Non-pigmented ciliary epithelial cell (primary cell): Measurements from ENCODE around the gene UBA1.

Experiments used
- DNase-seq: peaks from one replicate; pipeline ENCODE4 v3.0.0-alpha.2; 2010; ENCODE audit warnings: low read depth

Gene UBA1

DNA sequence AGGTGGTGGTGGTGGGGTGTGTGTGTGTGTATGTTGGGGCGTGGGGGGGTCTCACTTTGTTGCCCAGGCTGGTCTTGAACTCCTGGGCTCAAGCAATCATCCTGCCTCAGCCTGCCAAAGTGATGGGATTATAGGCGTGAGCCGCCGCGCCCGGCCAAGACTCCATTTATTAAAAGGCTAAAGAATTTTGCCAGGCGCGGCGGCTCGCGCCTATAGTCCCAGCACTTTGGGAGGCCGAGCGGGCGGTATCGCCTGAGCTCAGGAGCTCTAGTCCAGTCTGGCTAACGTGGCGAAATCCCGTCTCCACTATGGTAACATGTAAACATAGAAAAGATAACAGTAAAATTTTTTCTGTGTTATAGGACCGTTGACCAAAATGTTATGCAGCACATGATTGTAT lies 3.7 kb upstream of the UBA1 start:
- DNase-seq, result no peak

GRCh38 chrX:47190445-47191269 lies 3.0 kb upstream of the UBA1 start:
- peak; percentile 67 for DNase-seq

GRCh38 chrX:47191331-47191730 lies 2.3 kb upstream of the UBA1 start:
- no peak for DNase-seq

DNA sequence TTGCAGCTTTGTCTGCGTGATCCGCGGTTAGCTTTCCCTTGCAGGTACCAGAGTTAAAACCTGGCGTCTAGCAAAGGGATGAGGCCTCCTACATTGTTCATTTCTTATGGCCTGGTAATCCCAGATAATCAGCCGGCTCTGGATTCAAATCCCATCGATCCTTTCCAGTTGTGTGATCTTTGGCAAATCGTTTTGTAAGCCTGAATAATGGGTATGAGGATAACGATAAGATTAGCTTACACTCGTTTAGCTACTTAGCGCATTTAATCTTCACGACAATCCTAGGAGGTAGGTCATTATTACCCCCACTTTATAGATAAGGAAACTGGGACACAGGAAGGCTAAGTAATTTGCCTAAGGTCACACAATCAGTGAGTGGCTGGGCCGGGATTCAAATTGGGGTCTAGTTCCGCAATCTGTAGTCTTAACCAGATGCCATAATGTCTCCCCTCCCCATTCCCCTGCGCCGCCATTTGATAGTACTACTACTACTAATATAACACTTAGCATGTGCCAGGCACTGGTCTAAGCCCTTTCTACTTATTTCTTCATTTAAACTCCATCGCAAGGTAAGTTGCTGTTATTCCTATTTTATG lies 1.7 kb upstream of the UBA1 start:
- no peak for DNase-seq

GRCh38 chrX:47194194-47194787 lies 662 bp downstream of the UBA1 start:
- no peak for DNase-seq

- DNase-seq, result no peak
Measured at GRCh38 chrX:47196098-47196497, 2.5 kb downstream of the UBA1 start.

- DNase-seq, result no peak
Measured at GRCh38 chrX:47197526-47197925, 3.9 kb downstream of the UBA1 start.

- no peak for DNase-seq
Measured at GRCh38 chrX:47198026-47198686, 4.5 kb downstream of the UBA1 start.

DNA sequence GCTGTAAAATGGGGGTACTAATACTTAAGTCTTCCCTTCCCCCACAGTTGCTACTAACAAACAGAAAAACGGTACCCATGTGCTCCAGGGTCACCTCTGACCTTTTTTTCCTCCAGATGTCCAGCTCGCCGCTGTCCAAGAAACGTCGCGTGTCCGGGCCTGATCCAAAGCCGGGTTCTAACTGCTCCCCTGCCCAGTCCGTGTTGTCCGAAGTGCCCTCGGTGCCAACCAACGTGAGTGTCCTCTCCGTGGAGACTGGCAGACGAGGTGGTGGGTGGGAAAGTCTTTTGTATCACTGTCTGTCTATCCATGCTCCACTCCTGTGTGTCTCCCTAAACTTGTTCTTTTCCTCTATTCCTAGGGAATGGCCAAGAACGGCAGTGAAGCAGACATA lies 5.1 kb downstream of the UBA1 start:
- DNase-seq, result no peak

DNA sequence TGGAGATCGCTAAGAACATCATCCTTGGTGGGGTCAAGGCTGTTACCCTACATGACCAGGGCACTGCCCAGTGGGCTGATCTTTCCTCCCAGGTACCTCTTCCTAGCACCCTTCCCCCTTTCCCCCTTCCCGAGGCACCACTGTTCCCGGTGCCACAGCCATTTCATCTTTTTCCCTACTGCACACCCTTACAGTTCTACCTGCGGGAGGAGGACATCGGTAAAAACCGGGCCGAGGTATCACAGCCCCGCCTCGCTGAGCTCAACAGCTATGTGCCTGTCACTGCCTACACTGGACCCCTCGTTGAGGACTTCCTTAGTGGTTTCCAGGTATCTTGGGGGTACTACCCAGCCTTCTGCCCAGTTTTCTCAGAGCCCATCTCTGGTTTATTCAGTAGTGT lies 5.7 kb downstream of the UBA1 start:
- DNase-seq, result no peak

DNA sequence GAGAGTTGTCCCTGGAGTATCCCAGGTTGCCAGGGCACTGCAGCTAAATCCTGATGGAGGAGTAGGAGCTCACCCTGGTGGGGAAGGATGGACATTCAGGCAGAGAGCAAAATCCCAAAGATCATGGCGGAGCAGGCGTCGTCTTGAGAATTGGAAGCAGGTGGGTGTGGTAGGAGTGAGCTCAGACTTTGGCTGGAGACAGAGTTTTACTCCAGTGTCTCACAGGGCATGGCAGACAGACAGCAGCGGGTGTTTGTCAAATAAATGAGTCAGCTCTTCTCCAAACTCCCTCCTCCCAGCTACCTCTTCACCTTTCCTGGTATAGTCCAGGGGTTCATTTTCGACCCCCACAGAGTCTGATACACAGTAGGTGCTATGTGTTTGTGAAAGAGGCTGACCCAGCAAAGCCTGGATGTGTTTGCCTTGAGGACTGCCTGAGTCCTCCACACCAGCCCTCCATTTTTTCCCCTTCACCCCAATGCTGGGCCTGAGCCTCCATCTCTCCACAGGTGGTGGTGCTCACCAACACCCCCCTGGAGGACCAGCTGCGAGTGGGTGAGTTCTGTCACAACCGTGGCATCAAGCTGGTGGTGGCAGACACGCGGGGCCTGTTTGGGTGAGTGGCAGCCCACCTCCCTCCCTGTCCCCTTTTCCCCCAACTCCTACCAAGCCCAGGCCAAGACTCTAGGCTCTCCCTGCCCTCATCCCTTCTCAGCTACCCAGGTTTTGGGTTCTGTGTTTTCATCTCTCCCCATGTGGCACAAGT lies 6.9 kb downstream of the UBA1 start:
- DNase-seq, result no peak

- DNase-seq, result no peak
Measured at GRCh38 chrX:47201345-47201944, 7.8 kb downstream of the UBA1 start.

DNA sequence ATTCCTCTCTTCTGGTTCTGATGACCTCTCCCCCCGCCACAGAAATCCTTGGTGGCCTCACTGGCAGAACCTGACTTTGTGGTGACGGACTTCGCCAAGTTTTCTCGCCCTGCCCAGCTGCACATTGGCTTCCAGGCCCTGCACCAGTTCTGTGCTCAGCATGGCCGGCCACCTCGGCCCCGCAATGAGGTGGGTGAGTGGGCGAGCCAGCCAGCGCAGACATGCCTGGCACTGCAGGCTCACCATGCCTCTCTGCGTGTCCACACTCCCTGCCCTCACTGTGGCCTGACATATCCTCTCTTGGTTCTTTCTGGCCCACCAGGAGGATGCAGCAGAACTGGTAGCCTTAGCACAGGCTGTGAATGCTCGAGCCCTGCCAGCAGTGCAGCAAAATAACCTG lies 8.7 kb downstream of the UBA1 start:
- no peak for DNase-seq

GRCh38 chrX:47202877-47203276 lies 9.2 kb downstream of the UBA1 start:
- DNase-seq, result no peak

DNA sequence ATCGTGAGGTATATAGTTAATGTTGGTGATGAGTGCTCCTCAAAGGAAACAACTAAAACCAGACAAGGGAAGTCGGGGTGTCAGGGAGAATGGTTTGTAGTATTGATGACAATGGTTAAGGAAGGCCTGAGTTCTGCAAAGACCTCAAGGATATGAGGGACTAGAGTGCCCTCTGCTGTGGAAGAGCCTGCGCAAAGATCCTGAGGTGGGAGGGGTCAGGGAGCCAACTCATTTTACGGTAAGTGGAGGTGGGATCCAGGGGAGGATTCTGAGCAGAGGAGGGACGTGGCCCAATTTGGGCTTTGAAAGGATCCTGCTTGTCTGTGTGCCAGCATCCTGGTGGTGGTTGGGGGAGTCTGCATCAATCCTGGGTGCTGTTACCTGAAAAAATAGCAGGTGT lies 11.3 kb downstream of the UBA1 start:
- no peak for DNase-seq

GRCh38 chrX:47206316-47206715 lies 12.7 kb downstream of the UBA1 start:
- DNase-seq, result no peak

GRCh38 chrX:47208108-47208507 lies 14.5 kb downstream of the UBA1 start:
- no peak for DNase-seq

- no peak for DNase-seq
Measured at GRCh38 chrX:47209508-47210238, 16.0 kb downstream of the UBA1 start.

- no peak for DNase-seq
Measured at GRCh38 chrX:47210661-47211425, 17.2 kb downstream of the UBA1 start.
